H1 (cell line): ENCODE results near the gene UQCRC2. TPM values are rescaled to one million over a fixed set of nuclear protein-coding genes. Genes with fewer than 3 reads are reported as not detected.
A peak's percentile ranks its signal among the peaks of the same experiment; 100 is the strongest.

Experiments
- CTCF ChIA-PET: fragments of 300-600 bp; sonication (Branson Sonifier 250); formaldehyde crosslinking; loops from one replicate; lab custom pipeline; 2021; ENCODE audit not compliant: partially characterized antibody; lab: Charles Lee
- POLR2A ChIA-PET: fragments of 300-600 bp; sonication (Branson Sonifier 250); formaldehyde crosslinking; loops from one replicate; lab custom pipeline; 2021; ENCODE audit warnings: inconsistent platforms; ENCODE audit not compliant: partially characterized antibody; lab: Charles Lee
- DNase-seq, 2 experiments: peaks; one replicate each; pipeline versions ENCODE4 v3.0.0 to v3.0.0-alpha.2; 2010 to 2022; ENCODE audit warnings: low spot score in 2 of 2, low read depth in 1 of 2, mixed read lengths in 1 of 2
- FAIRE-seq: peaks from 2 replicates; lab custom pipeline; 2011; peaks lifted over from hg19 to GRCh38; lab: Jason Lieb, UNC
- H2AFZ ChIP-seq: 2 replicates; pipeline ENCODE4 v1.8.1; 2012; ENCODE audit warnings: low read length, inconsistent platforms
- H2AK5ac ChIP-seq: 2 replicates; pipeline ENCODE4 v1.6.1; 2013; ENCODE audit warnings: low read depth, low read length
- H2BK120ac ChIP-seq: replicated peaks from 2 replicates; pipeline ENCODE3; 2013; ENCODE audit warnings: low read depth, low read length, inconsistent platforms
- H2BK12ac ChIP-seq: 2 replicates; pipeline ENCODE4 v1.6.1; 2013; ENCODE audit warnings: low read depth, low read length
- H2BK15ac ChIP-seq: 2 replicates; pipeline ENCODE4 v1.6.1; 2013; ENCODE audit warnings: low read length
- H2BK20ac ChIP-seq: 2 replicates; pipeline ENCODE4 v1.6.1; 2013; ENCODE audit warnings: low read length
- H2BK5ac ChIP-seq: 2 replicates; pipeline ENCODE4 v1.6.1; 2013; ENCODE audit warnings: low read depth, low read length
- H3K14ac ChIP-seq: 2 replicates; pipeline ENCODE4 v1.6.1; 2013; ENCODE audit warnings: inconsistent platforms; ENCODE audit not compliant: insufficient read length
- H3K18ac ChIP-seq: 2 replicates; pipeline ENCODE4 v1.6.1; 2013; ENCODE audit warnings: low read length; ENCODE audit errors: extremely low read depth
- H3K23ac ChIP-seq: 2 replicates; pipeline ENCODE4 v1.6.1; 2013; ENCODE audit warnings: inconsistent platforms; ENCODE audit not compliant: insufficient read length
- H3K23me2 ChIP-seq: 2 replicates; pipeline ENCODE4 v1.6.1; 2013; ENCODE audit warnings: low read depth, low read length
- H3K27ac ChIP-seq: 2 replicates; pipeline ENCODE4 v1.6.1; 2011; ENCODE audit warnings: low read depth, low read length, inconsistent platforms
- H3K27me3 ChIP-seq, 4 experiments: replicated peaks in 1 of 4; 1 replicate in 1 of 4; 2 replicates in 3 of 4; pipeline versions ENCODE4 v1.6.1 to v1.8.1; 2011 to 2013; ENCODE audit warnings: low read length in 3 of 4, mild to moderate bottlenecking in 3 of 4, inconsistent platforms in 2 of 4, mixed read lengths in 2 of 4, moderate library complexity in 1 of 4; ENCODE audit not compliant: control insufficient read depth in 3 of 4, insufficient read depth in 3 of 4; ENCODE audit errors: extremely low read depth in 1 of 4
- H3K36me3 ChIP-seq, 4 experiments: 2 replicates each; pipeline versions ENCODE4 v1.6.1 to v1.8.1; 2011 to 2013; ENCODE audit warnings: mild to moderate bottlenecking in 4 of 4, low read length in 3 of 4, moderate library complexity in 2 of 4, control low read depth in 1 of 4, inconsistent platforms in 1 of 4; ENCODE audit not compliant: insufficient read depth in 4 of 4, control insufficient read depth in 2 of 4
- H3K4ac ChIP-seq: replicated peaks from 2 replicates; pipeline ENCODE3; 2013; ENCODE audit warnings: low read length, low read depth, mixed read lengths, inconsistent platforms; ENCODE audit not compliant: insufficient read length
- H3K4me1 ChIP-seq, 4 experiments: replicated peaks in 1 of 4; 1 replicate in 1 of 4; 2 replicates in 3 of 4; pipeline versions ENCODE4 v1.6.1 to v1.8.1; 2011 to 2013; ENCODE audit warnings: low read length in 3 of 4, inconsistent platforms in 2 of 4, mixed read lengths in 1 of 4; ENCODE audit not compliant: insufficient read depth in 4 of 4, control insufficient read depth in 3 of 4
- H3K4me2 ChIP-seq, 2 experiments: 2 replicates each; pipeline versions ENCODE4 v1.6.1 to v1.8.1; 2011 to 2013; ENCODE audit warnings: low read depth in 2 of 2, low read length in 2 of 2, control low read depth in 1 of 2, inconsistent platforms in 1 of 2, mild to moderate bottlenecking in 1 of 2; ENCODE audit not compliant: insufficient read depth in 1 of 2
- H3K4me3 ChIP-seq, 4 experiments: fragments of 200-600, 300-600 bp in 1 of 4; sonication (generic), shearing (Covaris generic), sonication (Bioruptor Twin) in 1 of 4; 2 replicates each; pipeline versions ENCODE4 v1.5.1 to v1.8.1; 2011 to 2016; ENCODE audit warnings: low read length in 4 of 4, low read depth in 3 of 4, control low read depth in 2 of 4, inconsistent platforms in 2 of 4, mild to moderate bottlenecking in 2 of 4, mixed read lengths in 1 of 4, moderate library complexity in 1 of 4; ENCODE audit not compliant: insufficient read depth in 2 of 4; ENCODE audit errors: extremely low read depth in 1 of 4
- H3K56ac ChIP-seq: replicated peaks from 2 replicates; pipeline ENCODE3; 2013; ENCODE audit warnings: low read depth, mild to moderate bottlenecking, mixed read lengths, low read length, inconsistent platforms; ENCODE audit not compliant: insufficient read length
- H3K79me1 ChIP-seq: 2 replicates; pipeline ENCODE4 v1.6.1; 2013; ENCODE audit warnings: low read depth, low read length, control low read depth
- H3K79me2 ChIP-seq, 2 experiments: 2 replicates each; pipeline versions ENCODE4 v1.6.1 to v1.8.1; 2012 to 2013; ENCODE audit warnings: low read length in 2 of 2, mild to moderate bottlenecking in 2 of 2, inconsistent platforms in 1 of 2; ENCODE audit not compliant: insufficient read depth in 2 of 2, control insufficient read depth in 1 of 2
- H3K9ac ChIP-seq, 4 experiments: replicated peaks in 1 of 4; 1 replicate in 1 of 4; 2 replicates in 3 of 4; pipeline versions ENCODE4 v1.6.1 to v1.8.1; 2011 to 2013; ENCODE audit warnings: low read depth in 3 of 4, low read length in 3 of 4, control low read depth in 2 of 4, mild to moderate bottlenecking in 2 of 4, moderate library complexity in 2 of 4, inconsistent platforms in 1 of 4; ENCODE audit errors: extremely low read depth in 1 of 4
- H3K9me3 ChIP-seq, 2 experiments: 2 replicates each; pipeline versions ENCODE4 v1.6.1 to v1.8.1; 2012 to 2013; ENCODE audit warnings: mild to moderate bottlenecking in 2 of 2, moderate library complexity in 2 of 2, control low read depth in 1 of 2, inconsistent platforms in 1 of 2, low read depth in 1 of 2, low read length in 1 of 2, mixed read lengths in 1 of 2; ENCODE audit not compliant: insufficient read depth in 2 of 2
- H4K20me1 ChIP-seq, 2 experiments: replicated peaks in 1 of 2; 2 replicates each; pipeline versions ENCODE3 to v1.8.1; 2011 to 2013; ENCODE audit warnings: inconsistent platforms in 2 of 2, low read length in 2 of 2, mild to moderate bottlenecking in 1 of 2; ENCODE audit not compliant: insufficient read depth in 2 of 2, control insufficient read depth in 1 of 2
- H4K5ac ChIP-seq: 2 replicates; pipeline ENCODE4 v1.6.1; 2013; ENCODE audit warnings: low read length, low read depth, mixed read lengths, inconsistent platforms; ENCODE audit not compliant: insufficient read length
- H4K8ac ChIP-seq: 2 replicates; pipeline ENCODE4 v1.8.0; 2013; ENCODE audit warnings: mild to moderate bottlenecking, moderate library complexity, low read length, inconsistent platforms; ENCODE audit not compliant: insufficient read depth; ENCODE audit errors: extremely low read depth
- H4K91ac ChIP-seq: replicated peaks from 2 replicates; pipeline ENCODE3; 2013; ENCODE audit warnings: low read length, mixed read lengths, inconsistent platforms; ENCODE audit not compliant: insufficient read length
- BCL11A ChIP-seq, 2 experiments: IDR thresholded peaks; one replicate each; pipeline ENCODE4 v1.6.1; 2011; ENCODE audit warnings: low read depth in 2 of 2, low read length in 2 of 2, mild to moderate bottlenecking in 2 of 2
- KDM5A ChIP-seq: fragments of 200-600 bp; IDR thresholded peaks from 2 replicates; pipeline ENCODE4 v1.7.1; 2012; ENCODE audit warnings: mild to moderate bottlenecking, low read length, inconsistent platforms, mixed read lengths
- MAFK ChIP-seq: IDR thresholded peaks from 2 replicates; pipeline ENCODE4 v1.6.1; 2012; ENCODE audit warnings: low read depth, mild to moderate bottlenecking, improper control_type of control experiment, low read length
- POLR2AphosphoS5 ChIP-seq: IDR thresholded peaks from 2 replicates; pipeline ENCODE4 v1.6.1; 2011; ENCODE audit warnings: low read depth, low read length
- WGBS, 2 experiments: shearing (Covaris generic) in 1 of 2; methylation state at CpG; one replicate each; pipeline versions ENCODE4 v1.1.6 to v1.1.7; 2013 to 2015; ENCODE audit warnings: low lambda C conversion rate in 2 of 2, mixed read lengths in 2 of 2, inconsistent platforms in 1 of 2, low coverage in 1 of 2, missing lambda C conversion rate in 1 of 2; ENCODE audit not compliant: insufficient replicate concordance in 2 of 2, insufficient coverage in 1 of 2, insufficient read length in 1 of 2; ENCODE audit errors: extremely low coverage in 1 of 2, missing lambda C conversion rate in 1 of 2; 5-methylcytosine and 5-hydroxymethylcytosine counted together
- polyA plus RNA-seq, 7 experiments: library from polyadenylated mRNA; depleted of rRNA in 3 of 7; stranded (reverse) in 5 of 7; unstranded in 2 of 7; fragments of >200 nt in 5 of 7; fragments of 200-250 nt in 2 of 7; gene quantifications; 1 replicate in 5 of 7; 2 replicates in 1 of 7; 4 replicates in 1 of 7; pipeline versions ENCODE4 v1.2.1 to v1.2.3, GENCODE V29; 2011 to 2013; ENCODE audit warnings: missing spikeins in 2 of 7, mixed read lengths in 2 of 7
- total RNA-seq: library from RNA; stranded (reverse); fragmentation: NEBNext Ultra II Directional; extraction: Animal tissue kit (Norgen Biotek cat#: 25700); gene quantifications from 2 replicates; pipeline ENCODE4 v1.2.1, GENCODE V29; 2021

UQCRC2 gene
- total and polyA plus RNA-seq, 2 of the 8 experiments (the other 6 are each of a cell fraction or from before 2014, with no cell fraction given), result 94.4 to 182 TPM

DNA sequence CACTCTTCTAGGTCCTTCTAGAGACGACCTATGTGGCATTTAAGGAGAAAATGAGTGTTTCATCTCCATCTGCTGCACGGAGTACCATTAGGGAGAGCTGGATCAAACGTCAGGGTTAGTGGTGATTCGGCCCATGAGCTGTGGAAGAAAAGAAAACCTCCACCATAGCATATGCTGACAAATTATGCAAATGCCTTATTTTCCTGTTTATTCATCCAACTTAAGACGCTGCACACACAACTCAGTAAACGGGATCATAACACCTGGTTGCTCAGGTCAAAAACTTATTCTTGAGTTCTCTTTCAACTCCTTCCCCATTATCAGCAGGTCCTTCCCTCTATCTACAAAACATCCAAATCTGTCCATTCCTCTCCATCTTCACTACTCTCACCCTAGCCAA lies 53.5 kb downstream of the UQCRC2 start:
- peak overlapping the region; percentile 73 to 100 (median 84); a peak in 5 of 8 replicates for H3K4me3 ChIP-seq
- POLR2A ChIA-PET, result interaction anchor here (1.2 to 1.4 kb wide), 2 partner anchors 29 to 53 kb away, joined by 3 to 5 read pairs; partner anchors contain the start of gene UQCRC2

More for the DNA sequence above, 53.5 kb downstream of the UQCRC2 start:
- H3K27me3 ChIP-seq, result 0 out of 7 replicates have a peak, but pooled peaks cover 0 to 2% (median under 1%) of the 10 kb centered on the region in 4 experiments
- no peak overlapping the region for H2BK5ac ChIP-seq
- no peak overlapping the region for H3K9ac ChIP-seq
- peaks cover 0 to 13% of the 10 kb centered on the region in 2 experiments; a peak in 2 of 4 replicates for H3K79me2 ChIP-seq
- H4K5ac ChIP-seq, result no peak overlapping the region
- H2BK120ac ChIP-seq, result no peak overlapping the region
- H3K4me1 ChIP-seq, result peaks cover 0 to 6% (median 1%) of the 10 kb centered on the region in 4 experiments; a peak in 1 of 7 replicates
- no peak overlapping the region for H2BK20ac ChIP-seq
- H3K4ac ChIP-seq, result no peak overlapping the region
- H2AFZ ChIP-seq, result no peak overlapping the region; the same call in 1 of the 2 replicates
- peak overlapping the region; percentile 85 to 95 for H3K4me2 ChIP-seq
- no peak overlapping the region for H3K27ac ChIP-seq
- no peak overlapping the region; the same call in 1 of the 2 replicates for H2BK12ac ChIP-seq
- peaks cover 8% of the 10 kb centered on the region; the same call in 1 of the 2 replicates for H3K23me2 ChIP-seq
- H3K79me1 ChIP-seq, result peaks cover 2% of the 10 kb centered on the region; the same call in 1 of the 2 replicates
- H3K23ac ChIP-seq, result no peak overlapping the region
- DNase-seq, result peak in 1 of 2 experiments; percentile 27
- H4K91ac ChIP-seq, result no peak overlapping the region
- H3K14ac ChIP-seq, result no peak overlapping the region
- H3K36me3 ChIP-seq, result no peaks in the 10 kb centered on the region
- FAIRE-seq, result no peak
- no peak overlapping the region for H3K18ac ChIP-seq
- TF ChIP-seq KDM5A (no peak), POLR2AphosphoS5 (no peak), BCL11A (IDR thresholded peaks at IDR 0.05; ENCODE audit: low read depth in 2 of 2, low read length in 2 of 2) (no peak), MAFK (no peak)
- H4K20me1 ChIP-seq, result peaks cover 3 to 4% of the 10 kb centered on the region in 2 experiments
- H3K9me3 ChIP-seq, result no peaks in the 10 kb centered on the region
- H2AK5ac ChIP-seq, result no peak overlapping the region
- 75% methylated on average over 6 of the region's 6 CpGs; no CpG with 5 or more reads in 1 of the 2 experiments for WGBS, 2 experiments
- no peak overlapping the region for H3K56ac ChIP-seq
- H4K8ac ChIP-seq, result no peak overlapping the region
- no peak overlapping the region for H2BK15ac ChIP-seq
- CTCF ChIA-PET, result interaction anchor here (0.7 to 19.4 kb wide), 6 partner anchors 8 to 181 kb away, joined by 3 to 247 read pairs (median 8); no protein-coding TSS in a partner anchor
